Ishikawa (cell line): ENCODE data around the gene CCDC194.

Experiments used
- TAF1 ChIP-seq: IDR thresholded peaks from 2 replicates; pipeline ENCODE4 v1.6.1; 2012; ENCODE audit warnings: low read depth, mild to moderate bottlenecking
- TCF12 ChIP-seq: IDR thresholded peaks from 2 replicates; pipeline ENCODE4 v1.6.1; 2012; ENCODE audit warnings: low read depth
- TF ChIP-seq, protein P1 (sequence below): IDR thresholded peaks from 2 replicates; pipeline ENCODE4 v1.6.1; 2012; ENCODE audit warnings: low read depth, mild to moderate bottlenecking
- TF ChIP-seq, protein P2 (sequence below): IDR thresholded peaks from 2 replicates; pipeline ENCODE4 v1.6.1; 2012

DNA sequence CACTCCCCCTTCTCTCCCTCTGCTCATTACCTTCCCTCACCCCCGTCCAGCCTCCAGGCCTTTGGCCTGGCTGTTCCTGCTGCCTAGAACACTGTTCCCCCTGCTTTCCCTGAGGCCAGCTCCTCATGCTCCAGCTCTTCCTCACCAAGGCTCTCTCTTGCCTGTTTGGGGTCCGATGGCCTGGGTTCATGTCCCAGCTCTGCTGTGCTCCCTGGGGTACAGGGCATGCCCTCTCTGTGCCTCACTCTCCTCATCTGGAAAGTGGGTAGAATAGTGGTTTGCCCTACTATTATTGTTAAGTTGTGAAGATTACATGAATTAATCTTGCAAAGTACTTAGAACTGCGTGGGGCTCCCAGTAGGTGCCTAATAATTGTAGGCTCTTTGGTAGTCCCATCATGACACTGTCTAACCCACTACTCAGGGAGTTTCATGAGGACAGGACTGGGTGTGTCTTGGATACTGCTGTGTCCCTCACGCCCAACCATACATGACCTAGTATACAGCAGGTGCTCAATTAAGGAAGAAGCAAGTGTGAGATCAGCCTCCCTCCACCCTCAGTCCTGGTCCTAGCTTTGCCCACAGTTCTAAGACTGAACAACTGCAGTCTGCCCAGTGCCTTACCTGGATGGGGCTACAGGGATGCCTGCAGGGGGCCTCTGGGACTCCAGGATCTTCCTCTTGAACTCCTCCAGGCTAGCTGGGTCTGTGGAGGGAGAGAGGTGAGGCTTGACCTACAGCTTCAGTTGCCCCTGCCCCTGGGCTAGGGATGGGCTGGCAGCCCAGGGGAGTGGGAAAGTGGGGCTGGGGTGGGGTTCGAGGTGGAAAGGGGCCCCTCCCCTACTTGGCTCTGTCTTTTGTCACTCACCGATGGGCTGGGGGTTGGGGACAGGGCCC lies 33.8 kb downstream of the CCDC194 start:
- TF ChIP-seq TAF1 = no peak
- TF ChIP-seq, protein P1, sequence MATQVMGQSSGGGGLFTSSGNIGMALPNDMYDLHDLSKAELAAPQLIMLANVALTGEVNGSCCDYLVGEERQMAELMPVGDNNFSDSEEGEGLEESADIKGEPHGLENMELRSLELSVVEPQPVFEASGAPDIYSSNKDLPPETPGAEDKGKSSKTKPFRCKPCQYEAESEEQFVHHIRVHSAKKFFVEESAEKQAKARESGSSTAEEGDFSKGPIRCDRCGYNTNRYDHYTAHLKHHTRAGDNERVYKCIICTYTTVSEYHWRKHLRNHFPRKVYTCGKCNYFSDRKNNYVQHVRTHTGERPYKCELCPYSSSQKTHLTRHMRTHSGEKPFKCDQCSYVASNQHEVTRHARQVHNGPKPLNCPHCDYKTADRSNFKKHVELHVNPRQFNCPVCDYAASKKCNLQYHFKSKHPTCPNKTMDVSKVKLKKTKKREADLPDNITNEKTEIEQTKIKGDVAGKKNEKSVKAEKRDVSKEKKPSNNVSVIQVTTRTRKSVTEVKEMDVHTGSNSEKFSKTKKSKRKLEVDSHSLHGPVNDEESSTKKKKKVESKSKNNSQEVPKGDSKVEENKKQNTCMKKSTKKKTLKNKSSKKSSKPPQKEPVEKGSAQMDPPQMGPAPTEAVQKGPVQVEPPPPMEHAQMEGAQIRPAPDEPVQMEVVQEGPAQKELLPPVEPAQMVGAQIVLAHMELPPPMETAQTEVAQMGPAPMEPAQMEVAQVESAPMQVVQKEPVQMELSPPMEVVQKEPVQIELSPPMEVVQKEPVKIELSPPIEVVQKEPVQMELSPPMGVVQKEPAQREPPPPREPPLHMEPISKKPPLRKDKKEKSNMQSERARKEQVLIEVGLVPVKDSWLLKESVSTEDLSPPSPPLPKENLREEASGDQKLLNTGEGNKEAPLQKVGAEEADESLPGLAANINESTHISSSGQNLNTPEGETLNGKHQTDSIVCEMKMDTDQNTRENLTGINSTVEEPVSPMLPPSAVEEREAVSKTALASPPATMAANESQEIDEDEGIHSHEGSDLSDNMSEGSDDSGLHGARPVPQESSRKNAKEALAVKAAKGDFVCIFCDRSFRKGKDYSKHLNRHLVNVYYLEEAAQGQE = no peak
- TF ChIP-seq, protein P2, sequence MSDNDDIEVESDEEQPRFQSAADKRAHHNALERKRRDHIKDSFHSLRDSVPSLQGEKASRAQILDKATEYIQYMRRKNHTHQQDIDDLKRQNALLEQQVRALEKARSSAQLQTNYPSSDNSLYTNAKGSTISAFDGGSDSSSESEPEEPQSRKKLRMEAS = no peak
- no peak for TF ChIP-seq TCF12
